ENCODE data around the gene SLC34A3.

Gene SLC34A3

GRCh38 chr9:137264067-137264466 is 33.4 kb downstream of the SLC34A3 start:
- no CpG with 5 or more reads among the region's 22 CpGs for WGBS (ENCODE audit: insufficient coverage, insufficient read length)
- Histone ChIP-seq H3K4me1 (ENCODE audit: control insufficient read depth, insufficient read depth, low read length) (no peaks in the 10 kb centered on the region; the same call in 1 of the 2 replicates), H3K36me3 (ENCODE audit: control insufficient read depth, insufficient read depth, low read length) (peaks cover 29% of the 10 kb centered on the region), H3K4me3 (ENCODE audit: low read length) (no peak overlapping the region), H3K9me3 (ENCODE audit: control insufficient read depth, insufficient read depth, low read length) (no peaks in the 10 kb centered on the region), H3K27me3 (ENCODE audit: control insufficient read depth, insufficient read depth, low read length) (no peaks in the 10 kb centered on the region), H3K27ac (ENCODE audit: low read length) (no peak overlapping the region)
- DNase-seq (ENCODE audit: low read depth, low spot score), result no peak

- no CpG with 5 or more reads among the region's 29 CpGs for WGBS (ENCODE audit: insufficient coverage, insufficient read length)
- no peak overlapping the region for H3K27ac ChIP-seq (ENCODE audit: low read length)
- peaks cover 33% of the 10 kb centered on the region for H3K36me3 ChIP-seq (ENCODE audit: control insufficient read depth, insufficient read depth, low read length)
- H3K4me1 ChIP-seq (ENCODE audit: control insufficient read depth, insufficient read depth, low read length), result no peaks in the 10 kb centered on the region; the same call in 1 of the 2 replicates
- no peaks in the 10 kb centered on the region for H3K9me3 ChIP-seq (ENCODE audit: control insufficient read depth, insufficient read depth, low read length)
- no peak for DNase-seq (ENCODE audit: low read depth, low spot score)
- H3K4me3 ChIP-seq (ENCODE audit: low read length), result no peak overlapping the region
- H3K27me3 ChIP-seq (ENCODE audit: control insufficient read depth, insufficient read depth, low read length), result no peaks in the 10 kb centered on the region
Measured at GRCh38 chr9:137265496-137266161, 34.9 kb downstream of the SLC34A3 start.

DNA sequence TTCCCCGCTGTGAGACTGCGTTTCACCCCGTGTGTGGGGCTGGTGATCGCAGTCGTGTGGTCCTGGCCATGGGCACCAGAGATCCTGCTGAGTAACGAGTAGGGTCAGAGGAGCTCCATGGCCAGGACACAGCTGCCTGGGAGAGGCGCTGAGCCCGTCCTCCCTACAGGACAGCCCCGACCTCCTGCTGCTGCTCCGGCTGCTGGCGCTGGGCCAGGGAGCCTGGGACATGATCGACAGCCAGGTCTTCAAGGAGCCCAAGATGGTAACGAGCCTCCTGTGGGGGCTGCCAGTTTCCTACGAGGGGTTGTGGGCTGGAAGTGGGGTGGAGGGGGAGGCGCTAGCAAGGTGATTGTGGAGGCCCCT is 35.4 kb downstream of the SLC34A3 start:
- Histone ChIP-seq H3K27ac (ENCODE audit: low read length) (no peak overlapping the region), H3K4me1 (ENCODE audit: control insufficient read depth, insufficient read depth, low read length) (no peaks in the 10 kb centered on the region; the same call in 1 of the 2 replicates)
- no CpG with 5 or more reads among the region's 15 CpGs for WGBS (ENCODE audit: insufficient coverage, insufficient read length)

GRCh38 chr9:137266585-137267453 is 36.1 kb downstream of the SLC34A3 start:
- Histone ChIP-seq H3K4me3 (ENCODE audit: low read length) (no peak overlapping the region), H3K27ac (ENCODE audit: low read length) (no peak overlapping the region), H3K4me1 (ENCODE audit: control insufficient read depth, insufficient read depth, low read length) (no peaks in the 10 kb centered on the region; the same call in 1 of the 2 replicates), H3K9me3 (ENCODE audit: control insufficient read depth, insufficient read depth, low read length) (no peaks in the 10 kb centered on the region), H3K27me3 (ENCODE audit: control insufficient read depth, insufficient read depth, low read length) (no peaks in the 10 kb centered on the region), H3K36me3 (ENCODE audit: control insufficient read depth, insufficient read depth, low read length) (peaks cover 37% of the 10 kb centered on the region)
- no peak for DNase-seq (ENCODE audit: low read depth, low spot score)
- no CpG with 5 or more reads among the region's 34 CpGs for WGBS (ENCODE audit: insufficient coverage, insufficient read length)

More for the DNA sequence above, 35.4 kb downstream of the SLC34A3 start:
- DNase-seq (ENCODE audit: low read depth, low spot score), result no peak
- H3K27me3 ChIP-seq (ENCODE audit: control insufficient read depth, insufficient read depth, low read length), result no peaks in the 10 kb centered on the region
- peaks cover 37% of the 10 kb centered on the region for H3K36me3 ChIP-seq (ENCODE audit: control insufficient read depth, insufficient read depth, low read length)
- no peaks in the 10 kb centered on the region for H3K9me3 ChIP-seq (ENCODE audit: control insufficient read depth, insufficient read depth, low read length)
- no peak overlapping the region for H3K4me3 ChIP-seq (ENCODE audit: low read length)

DNA sequence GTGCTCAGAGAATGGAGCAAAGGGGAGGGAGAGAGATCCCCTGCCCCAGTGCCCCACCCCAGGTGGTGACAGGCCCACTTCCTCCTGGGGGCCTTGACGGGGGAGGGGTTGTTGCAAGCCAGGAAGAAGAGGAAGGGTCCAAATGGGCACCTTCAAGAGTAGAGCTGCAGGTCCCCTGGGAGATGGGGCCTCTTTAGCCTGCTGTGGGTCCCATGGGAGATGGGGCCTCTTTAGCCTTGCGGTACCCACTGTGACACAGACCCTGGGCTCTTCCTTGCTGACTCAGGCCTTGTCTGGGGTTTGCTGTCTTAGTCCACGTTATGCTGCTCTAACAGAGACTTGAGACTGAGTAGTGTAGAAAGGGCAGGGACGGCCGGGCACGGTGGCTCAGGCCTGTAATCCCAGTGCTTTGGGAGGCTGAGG is 37.2 kb downstream of the SLC34A3 start:
- WGBS (ENCODE audit: insufficient coverage, insufficient read length), result no CpG with 5 or more reads among the region's 6 CpGs
- Histone ChIP-seq H3K9me3 (ENCODE audit: control insufficient read depth, insufficient read depth, low read length) (no peaks in the 10 kb centered on the region), H3K27me3 (ENCODE audit: control insufficient read depth, insufficient read depth, low read length) (no peaks in the 10 kb centered on the region), H3K4me1 (ENCODE audit: control insufficient read depth, insufficient read depth, low read length) (no peaks in the 10 kb centered on the region; the same call in 1 of the 2 replicates), H3K27ac (ENCODE audit: low read length) (no peak overlapping the region), H3K4me3 (ENCODE audit: low read length) (no peak overlapping the region), H3K36me3 (ENCODE audit: control insufficient read depth, insufficient read depth, low read length) (peaks cover 43% of the 10 kb centered on the region)
- DNase-seq (ENCODE audit: low read depth, low spot score), result no peak

DNA sequence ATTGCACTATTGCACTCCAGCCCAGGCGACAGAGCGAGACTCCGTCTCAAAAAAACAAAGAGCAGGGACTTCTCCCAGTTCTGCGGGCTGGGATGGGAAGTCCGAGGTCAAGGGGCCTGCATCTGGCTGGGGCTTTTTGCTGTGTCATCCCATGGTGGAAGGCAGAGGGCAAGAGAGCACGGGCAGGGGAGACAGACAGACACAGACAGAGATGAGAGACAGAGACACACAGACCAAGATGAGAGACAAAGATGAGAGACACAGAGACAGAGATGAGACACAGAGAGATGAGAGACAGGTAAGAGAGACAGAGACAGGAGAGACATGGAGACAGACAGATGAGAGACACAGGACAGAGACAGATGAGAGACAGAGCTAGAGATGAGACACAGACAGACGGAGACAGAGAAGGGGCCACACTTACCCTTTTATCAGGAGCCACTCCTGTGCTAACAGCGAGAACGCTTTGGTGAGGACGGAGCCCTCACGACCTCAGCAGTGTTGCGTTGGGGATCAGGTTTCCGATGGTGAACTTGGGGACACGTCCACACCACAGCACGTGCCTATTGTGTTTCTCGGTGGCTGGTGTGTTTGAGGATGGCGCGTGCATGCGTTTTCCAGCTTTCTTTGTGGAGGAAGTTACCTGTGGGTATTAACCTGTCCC is 38.0 kb downstream of the SLC34A3 start:
- H3K4me3 ChIP-seq (ENCODE audit: low read length), result no peak overlapping the region
- no peak for DNase-seq (ENCODE audit: low read depth, low spot score)
- H3K27me3 ChIP-seq (ENCODE audit: control insufficient read depth, insufficient read depth, low read length), result no peaks in the 10 kb centered on the region
- no CpG with 5 or more reads among the region's 19 CpGs for WGBS (ENCODE audit: insufficient coverage, insufficient read length)
- no peaks in the 10 kb centered on the region for H3K9me3 ChIP-seq (ENCODE audit: control insufficient read depth, insufficient read depth, low read length)
- no peaks in the 10 kb centered on the region; the same call in 1 of the 2 replicates for H3K4me1 ChIP-seq (ENCODE audit: control insufficient read depth, insufficient read depth, low read length)
- peaks cover 40% of the 10 kb centered on the region for H3K36me3 ChIP-seq (ENCODE audit: control insufficient read depth, insufficient read depth, low read length)
- no peak overlapping the region for H3K27ac ChIP-seq (ENCODE audit: low read length)

GRCh38 chr9:137269231-137269772 is 38.6 kb downstream of the SLC34A3 start:
- DNase-seq (ENCODE audit: low read depth, low spot score), result no peak
- no CpG with 5 or more reads among the region's 17 CpGs for WGBS (ENCODE audit: insufficient coverage, insufficient read length)
- no peaks in the 10 kb centered on the region; the same call in 1 of the 2 replicates for H3K4me1 ChIP-seq (ENCODE audit: control insufficient read depth, insufficient read depth, low read length)
- no peak overlapping the region for H3K27ac ChIP-seq (ENCODE audit: low read length)
- no peaks in the 10 kb centered on the region for H3K9me3 ChIP-seq (ENCODE audit: control insufficient read depth, insufficient read depth, low read length)
- H3K27me3 ChIP-seq (ENCODE audit: control insufficient read depth, insufficient read depth, low read length), result no peaks in the 10 kb centered on the region
- H3K4me3 ChIP-seq (ENCODE audit: low read length), result no peak overlapping the region
- H3K36me3 ChIP-seq (ENCODE audit: control insufficient read depth, insufficient read depth, low read length), result peaks cover 35% of the 10 kb centered on the region

DNA sequence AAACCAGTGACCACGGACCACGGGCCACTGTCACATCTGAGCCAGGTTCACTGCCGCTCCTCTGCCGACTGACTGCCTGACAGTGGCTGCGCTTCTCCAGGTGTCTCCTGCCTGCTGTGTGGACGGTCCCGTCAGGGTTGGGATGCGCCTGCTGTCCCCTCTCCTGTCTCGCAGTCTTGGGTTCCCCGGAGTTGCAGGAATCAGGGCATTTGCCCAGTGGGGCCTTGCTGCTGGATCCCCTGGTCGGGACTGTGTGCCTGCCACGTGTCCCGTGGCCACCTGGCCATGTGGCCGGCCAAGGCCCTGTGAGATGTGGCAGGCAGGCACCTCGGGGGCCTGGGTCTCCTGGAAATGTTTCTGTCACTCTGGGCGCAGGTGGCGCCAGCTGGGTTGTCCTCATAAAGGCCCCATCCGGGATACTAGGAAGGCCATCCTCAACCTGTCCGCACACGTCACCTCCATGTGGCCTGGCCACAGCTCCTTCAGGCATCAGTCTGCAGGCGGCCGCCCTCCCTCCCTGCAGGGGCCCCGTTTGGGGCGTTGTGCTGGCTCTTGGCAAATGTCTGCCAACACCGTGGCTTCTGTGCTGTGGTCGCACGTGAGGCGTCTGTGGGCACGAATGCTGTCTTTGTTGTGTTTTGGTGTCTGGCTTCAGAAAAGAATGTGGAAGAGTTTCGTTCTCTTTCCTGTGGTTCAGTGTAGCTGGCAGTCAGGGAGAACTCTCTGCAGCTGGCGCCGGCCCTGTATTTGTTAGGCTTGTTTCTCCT is 40.4 kb downstream of the SLC34A3 start:
- H3K9me3 ChIP-seq (ENCODE audit: control insufficient read depth, insufficient read depth, low read length), result no peaks in the 10 kb centered on the region
- H3K27me3 ChIP-seq (ENCODE audit: control insufficient read depth, insufficient read depth, low read length), result no peaks in the 10 kb centered on the region
- peaks cover 30% of the 10 kb centered on the region for H3K36me3 ChIP-seq (ENCODE audit: control insufficient read depth, insufficient read depth, low read length)
- no peak for DNase-seq (ENCODE audit: low read depth, low spot score)
- no peaks in the 10 kb centered on the region; the same call in 1 of the 2 replicates for H3K4me1 ChIP-seq (ENCODE audit: control insufficient read depth, insufficient read depth, low read length)
- H3K27ac ChIP-seq (ENCODE audit: low read length), result no peak overlapping the region
- no CpG with 5 or more reads among the region's 32 CpGs for WGBS (ENCODE audit: insufficient coverage, insufficient read length)
- H3K4me3 ChIP-seq (ENCODE audit: low read length), result no peak overlapping the region

GRCh38 chr9:137271696-137272076 is 41.0 kb downstream of the SLC34A3 start:
- Histone ChIP-seq H3K27me3 (ENCODE audit: control insufficient read depth, insufficient read depth, low read length) (no peaks in the 10 kb centered on the region), H3K27ac (ENCODE audit: low read length) (no peak overlapping the region), H3K9me3 (ENCODE audit: control insufficient read depth, insufficient read depth, low read length) (no peaks in the 10 kb centered on the region), H3K4me1 (ENCODE audit: control insufficient read depth, insufficient read depth, low read length) (no peaks in the 10 kb centered on the region; the same call in 1 of the 2 replicates), H3K4me3 (ENCODE audit: low read length) (no peak overlapping the region), H3K36me3 (ENCODE audit: control insufficient read depth, insufficient read depth, low read length) (peaks cover 28% of the 10 kb centered on the region)
- no CpG with 5 or more reads among the region's 3 CpGs for WGBS (ENCODE audit: insufficient coverage, insufficient read length)
- DNase-seq (ENCODE audit: low read depth, low spot score), result no peak

Data from iPS DF 6.9 (cell line).